HL-60 (cell line): ENCODE data around the gene DHFR.

Experiments used
- DNase-seq, 2 experiments: peaks; one replicate each; pipeline ENCODE4 v3.0.0-alpha.2; 2010 to 2020; ENCODE audit warnings: low read depth in 1 of 2, low spot score in 1 of 2
- H3K27ac ChIP-seq: fragments of 250-450 bp; sonication (Bioruptor Pico); replicated peaks from 2 replicates; pipeline ENCODE4 v1.5.1; 2020; ENCODE audit warnings: mild to moderate bottlenecking, moderate library complexity
- H3K27me3 ChIP-seq: fragments of 250-450 bp; sonication (Bioruptor Pico); 2 replicates; pipeline ENCODE4 v1.5.1; 2021; ENCODE audit warnings: mild to moderate bottlenecking, moderate library complexity; ENCODE audit not compliant: insufficient read depth, poor library complexity, severe bottlenecking
- H3K4me3 ChIP-seq: replicated peaks from 2 replicates; pipeline ENCODE4 v1.5.1; 2011; ENCODE audit warnings: mild to moderate bottlenecking, control low read depth, low read length; ENCODE audit not compliant: insufficient read depth
- GABPA ChIP-seq: IDR thresholded peaks from 2 replicates; pipeline ENCODE4 v1.6.1; 2012; ENCODE audit warnings: low read depth
- POLR2AphosphoS5 ChIP-seq: IDR thresholded peaks from 2 replicates; pipeline ENCODE4 v1.6.1; 2012; ENCODE audit warnings: low read depth
- REST ChIP-seq: IDR thresholded peaks from 2 replicates; pipeline ENCODE4 v1.6.1; 2012; ENCODE audit warnings: low read depth; ENCODE audit not compliant: insufficient replicate concordance
- SPI1 ChIP-seq: IDR thresholded peaks from 2 replicates; pipeline ENCODE4 v1.6.1; 2012; ENCODE audit warnings: low read depth, mild to moderate bottlenecking, borderline replicate concordance
- TF ChIP-seq, protein P1 (sequence below): IDR thresholded peaks from one replicate; pipeline ENCODE4 v1.5.1; 2011; ENCODE audit warnings: low read length, control low read depth, inconsistent platforms; ENCODE audit not compliant: insufficient read depth

The DHFR gene

GRCh38 chr5:80623999-80624398 lies 30.8 kb downstream of the DHFR start:
- H3K27ac ChIP-seq: no peak overlapping the region
- H3K27me3 ChIP-seq: no peaks in the 10 kb centered on the region
- DNase-seq: no peak
- H3K4me3 ChIP-seq: no peak overlapping the region
- TF ChIP-seq GABPA (no peak), REST (no peak), POLR2AphosphoS5 (no peak), SPI1 (no peak)
- TF ChIP-seq, protein P1, sequence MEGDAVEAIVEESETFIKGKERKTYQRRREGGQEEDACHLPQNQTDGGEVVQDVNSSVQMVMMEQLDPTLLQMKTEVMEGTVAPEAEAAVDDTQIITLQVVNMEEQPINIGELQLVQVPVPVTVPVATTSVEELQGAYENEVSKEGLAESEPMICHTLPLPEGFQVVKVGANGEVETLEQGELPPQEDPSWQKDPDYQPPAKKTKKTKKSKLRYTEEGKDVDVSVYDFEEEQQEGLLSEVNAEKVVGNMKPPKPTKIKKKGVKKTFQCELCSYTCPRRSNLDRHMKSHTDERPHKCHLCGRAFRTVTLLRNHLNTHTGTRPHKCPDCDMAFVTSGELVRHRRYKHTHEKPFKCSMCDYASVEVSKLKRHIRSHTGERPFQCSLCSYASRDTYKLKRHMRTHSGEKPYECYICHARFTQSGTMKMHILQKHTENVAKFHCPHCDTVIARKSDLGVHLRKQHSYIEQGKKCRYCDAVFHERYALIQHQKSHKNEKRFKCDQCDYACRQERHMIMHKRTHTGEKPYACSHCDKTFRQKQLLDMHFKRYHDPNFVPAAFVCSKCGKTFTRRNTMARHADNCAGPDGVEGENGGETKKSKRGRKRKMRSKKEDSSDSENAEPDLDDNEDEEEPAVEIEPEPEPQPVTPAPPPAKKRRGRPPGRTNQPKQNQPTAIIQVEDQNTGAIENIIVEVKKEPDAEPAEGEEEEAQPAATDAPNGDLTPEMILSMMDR: no peak

GRCh38 chr5:80622756-80623155 lies 32.0 kb downstream of the DHFR start:
- DNase-seq: no peak
- H3K27me3 ChIP-seq: no peaks in the 10 kb centered on the region
- TF ChIP-seq, protein P1: no peak
- TF ChIP-seq SPI1 (no peak), POLR2AphosphoS5 (no peak), GABPA (no peak), REST (no peak)
- H3K4me3 ChIP-seq: no peak overlapping the region
- no peak overlapping the region for H3K27ac ChIP-seq

- no peaks in the 10 kb centered on the region for H3K27me3 ChIP-seq
- no peak for TF ChIP-seq REST
- no peak for TF ChIP-seq SPI1
- TF ChIP-seq, protein P1: no peak
- TF ChIP-seq GABPA: no peak
- no peak for TF ChIP-seq POLR2AphosphoS5
- H3K4me3 ChIP-seq: no peak overlapping the region
- no peak for DNase-seq
- H3K27ac ChIP-seq: no peak overlapping the region
Measured at GRCh38 chr5:80620211-80620610, 34.6 kb downstream of the DHFR start.
